Fibroblast of skin of right biceps (primary cell): Measurements from ENCODE around the gene NPTN.

Experiments
- DNase-seq: peaks from one replicate; pipeline ENCODE4 v3.0.0-alpha.2; 2013

Gene NPTN

DNA sequence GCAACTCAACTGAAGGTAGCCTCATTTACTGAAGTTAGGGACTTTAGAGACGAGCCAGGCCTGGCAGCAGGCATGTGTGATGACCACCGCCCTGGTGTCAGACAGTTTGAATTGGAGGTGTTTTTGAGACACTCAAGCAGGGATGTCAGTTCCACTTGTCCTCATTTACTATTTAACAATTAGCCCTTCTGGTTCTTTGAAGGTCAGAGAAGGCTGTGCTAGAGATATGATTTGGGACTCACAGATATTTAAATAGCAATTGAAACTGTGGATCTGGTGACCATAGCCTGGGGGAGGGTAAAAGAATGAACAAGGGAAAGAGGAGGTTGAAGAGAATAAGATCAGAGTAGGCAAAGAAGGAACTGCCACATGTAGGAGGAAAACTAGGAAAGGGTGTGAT, 115.6 kb downstream of the NPTN start:
- no peak for DNase-seq

DNA sequence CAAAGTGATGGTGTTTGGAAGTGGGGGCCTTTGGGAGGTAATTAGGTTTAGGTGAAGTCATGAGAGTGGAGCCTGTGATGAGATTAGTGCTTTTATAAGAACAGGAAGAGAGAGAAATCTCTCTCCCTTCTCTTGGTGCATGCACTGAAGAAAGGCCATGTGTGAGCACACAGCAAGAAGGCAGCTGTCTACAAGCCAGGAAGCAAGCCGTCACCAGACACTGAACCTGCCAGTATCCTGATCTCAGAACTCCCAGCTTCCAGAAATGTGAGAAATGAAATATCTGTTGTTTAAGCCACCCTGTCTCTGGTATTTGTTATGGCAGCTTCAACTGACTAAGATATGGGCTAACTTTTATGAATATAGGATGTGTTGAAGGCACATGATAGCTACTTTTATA, 117.7 kb downstream of the NPTN start:
- DNase-seq, result no peak
